IMR-90 (cell line): ENCODE measurements around the gene SDS. TPM values are rescaled to one million over a fixed set of nuclear protein-coding genes. Genes with fewer than 3 reads are reported as not detected.

Source experiments
- ATAC-seq: fragments of 200-7000 bp; cut with Tn5 transposase; 2 replicates; pipeline ENCODE4 v1.9.1; 2020; ENCODE audit warnings: low read depth, mild to moderate bottlenecking, moderate library complexity
- BruUV-seq: library from RNA; stranded (reverse); fragments of 400-500 nt; replicated peaks from 2 replicates; lab custom pipeline; 2021; lab: Mats Ljungman, UMichigan
- CTCF ChIA-PET: fragments of 300-600 bp; formaldehyde crosslinking; extraction: SDS; loops from one replicate; lab custom pipeline; 2021; ENCODE audit warnings: antibody characterized with exemption; lab: Yijun Ruan, JAX
- POLR2A ChIA-PET: fragments of 300-600 bp; sonication (Branson Sonifier 250); formaldehyde crosslinking; loops from one replicate; lab custom pipeline; 2022; ENCODE audit warnings: antibody characterized with exemption; ENCODE audit not compliant: unreplicated experiment; lab: Charles Lee
- DNase-seq: peaks from one replicate; pipeline ENCODE4 v3.0.0; 2013
- H2AFZ ChIP-seq: replicated peaks from 2 replicates; pipeline ENCODE3; 2013; ENCODE audit warnings: low read length, mild to moderate bottlenecking; ENCODE audit not compliant: poor library complexity
- H2AK5ac ChIP-seq: 2 replicates; pipeline ENCODE4 v1.6.1; 2013; ENCODE audit warnings: low read depth, low read length, inconsistent platforms
- H2AK9ac ChIP-seq: replicated peaks from 2 replicates; pipeline ENCODE3; 2013; ENCODE audit warnings: mild to moderate bottlenecking, low read depth, low read length, moderate library complexity; ENCODE audit not compliant: poor library complexity
- H2BK120ac ChIP-seq: 2 replicates; pipeline ENCODE4 v1.6.1; 2013; ENCODE audit warnings: low read depth, low read length, inconsistent platforms
- H2BK15ac ChIP-seq: 3 replicates; pipeline ENCODE4 v1.6.1; 2013; ENCODE audit warnings: low read depth, low read length, inconsistent platforms
- H2BK20ac ChIP-seq: 2 replicates; pipeline ENCODE4 v1.6.1; 2013; ENCODE audit warnings: low read depth, mild to moderate bottlenecking, inconsistent platforms, low read length, moderate library complexity
- H2BK5ac ChIP-seq: 2 replicates; pipeline ENCODE4 v1.6.1; 2013; ENCODE audit warnings: mild to moderate bottlenecking, low read depth, low read length, inconsistent platforms; ENCODE audit not compliant: poor library complexity, severe bottlenecking
- H3K14ac ChIP-seq: replicated peaks from 2 replicates; pipeline ENCODE4 v1.6.1; 2013; ENCODE audit warnings: low read depth, low read length, inconsistent platforms
- H3K18ac ChIP-seq: 2 replicates; pipeline ENCODE4 v1.6.1; 2013; ENCODE audit warnings: low read depth, low read length, control low read depth
- H3K23ac ChIP-seq: 2 replicates; pipeline ENCODE4 v1.6.1; 2013; ENCODE audit warnings: low read depth, low read length, inconsistent platforms
- H3K27ac ChIP-seq: 2 replicates; pipeline ENCODE4 v1.5.1; 2013; ENCODE audit warnings: mild to moderate bottlenecking, control low read depth, low read length; ENCODE audit not compliant: insufficient read depth
- H3K27me3 ChIP-seq: 2 replicates; pipeline ENCODE4 v1.6.1; 2013; ENCODE audit warnings: low read length; ENCODE audit not compliant: control insufficient read depth, insufficient read depth
- H3K36me3 ChIP-seq: 2 replicates; pipeline ENCODE4 v1.6.1; 2013; ENCODE audit warnings: low read length, mixed read lengths; ENCODE audit not compliant: control insufficient read depth, insufficient read depth
- H3K4ac ChIP-seq: 2 replicates; pipeline ENCODE4 v1.6.1; 2013; ENCODE audit warnings: low read depth, low read length, inconsistent platforms
- H3K4me1 ChIP-seq: 2 replicates; pipeline ENCODE4 v1.6.1; 2013; ENCODE audit warnings: low read length, mixed read lengths; ENCODE audit not compliant: control insufficient read depth, insufficient read depth
- H3K4me2 ChIP-seq: 2 replicates; pipeline ENCODE4 v1.6.1; 2013; ENCODE audit warnings: low read depth, mild to moderate bottlenecking, control low read depth, low read length, moderate library complexity
- H3K4me3 ChIP-seq: 2 replicates; pipeline ENCODE4 v1.5.1; 2013; ENCODE audit warnings: low read depth, mild to moderate bottlenecking, control low read depth, low read length, moderate library complexity; ENCODE audit not compliant: insufficient read depth
- H3K56ac ChIP-seq: 2 replicates; pipeline ENCODE4 v1.6.1; 2013; ENCODE audit warnings: low read length, inconsistent platforms; ENCODE audit not compliant: insufficient read depth; ENCODE audit errors: extremely low read depth
- H3K79me1 ChIP-seq, 2 experiments: 2 replicates each; pipeline ENCODE4 v1.6.1; 2013; ENCODE audit warnings: low read length in 2 of 2, inconsistent platforms in 1 of 2, low read depth in 1 of 2
- H3K9ac ChIP-seq: 2 replicates; pipeline ENCODE4 v1.6.1; 2013; ENCODE audit warnings: low read depth, low read length, control low read depth
- H3K9me1 ChIP-seq: 2 replicates; pipeline ENCODE4 v1.6.1; 2013; ENCODE audit warnings: low read length, inconsistent platforms; ENCODE audit not compliant: insufficient read depth
- H3K9me3 ChIP-seq: 2 replicates; pipeline ENCODE4 v1.6.1; 2013; ENCODE audit warnings: low read length; ENCODE audit not compliant: control insufficient read depth, insufficient read depth
- H4K20me1 ChIP-seq: 2 replicates; pipeline ENCODE4 v1.6.1; 2013; ENCODE audit warnings: low read length, inconsistent platforms; ENCODE audit not compliant: insufficient read depth
- H4K5ac ChIP-seq: 2 replicates; pipeline ENCODE4 v1.6.1; 2013; ENCODE audit warnings: mild to moderate bottlenecking, low read depth, low read length, control low read depth
- H4K8ac ChIP-seq, 2 experiments: 2 replicates each; pipeline ENCODE4 v1.6.1; 2013; ENCODE audit warnings: low read depth in 2 of 2, low read length in 2 of 2, control low read depth in 1 of 2, inconsistent platforms in 1 of 2
- H4K91ac ChIP-seq: 2 replicates; pipeline ENCODE4 v1.6.1; 2013; ENCODE audit warnings: low read depth, low read length, inconsistent platforms; ENCODE audit not compliant: insufficient read depth
- CEBPB ChIP-seq: IDR thresholded peaks from 2 replicates; pipeline ENCODE4 v1.6.1; 2012; ENCODE audit warnings: low read depth, low read length, improper control_type of control experiment
- CTCF ChIP-seq: conservative IDR thresholded peaks from 2 replicates; pipeline ENCODE4 v1.5.1; 2012; ENCODE audit warnings: mild to moderate bottlenecking, low read depth, low read length, improper control_type of control experiment
- POLR2A ChIP-seq: IDR thresholded peaks from 2 replicates; pipeline ENCODE4 v1.6.1; 2012; ENCODE audit warnings: mild to moderate bottlenecking, low read depth, low read length
- WGBS, 2 experiments: methylation state at CpG; one replicate each; pipeline versions ENCODE4 v1.1.5 to v1.1.7; 2013; ENCODE audit warnings: missing lambda C conversion rate in 2 of 2; ENCODE audit not compliant: insufficient read length in 1 of 2; ENCODE audit errors: extremely low coverage in 2 of 2; 5-methylcytosine and 5-hydroxymethylcytosine counted together
- dilution Hi-C: fragments of 300-500 bp; cut with HindIII; formaldehyde crosslinking; loops from one replicate; pipeline ENCODE4 v1.14.3; 2018; ENCODE audit warnings: low sequenced_read_pairs; ENCODE audit not compliant: unreplicated experiment
- in situ Hi-C: fragments of 300-500 bp; cut with MboI; formaldehyde crosslinking; loops from 3 replicates; pipeline ENCODE4 v1.14.3; 2019; ENCODE audit warnings: low sequenced_read_pairs, inconsistent platforms, mixed read lengths
- intact Hi-C: fragments of 100-400 bp; cut with micrococcal nuclease; formaldehyde crosslinking; loops from 2 replicates; pipeline ENCODE4 v1.10.0; 2022
- polyA plus RNA-seq, 3 experiments: library from polyadenylated mRNA; depleted of rRNA; stranded (reverse); fragments of >200 nt; gene quantifications; 2 replicates each; pipeline ENCODE4 v1.2.3, GENCODE V29; 2012; ENCODE audit warnings: low replicate concordance in 1 of 3
- total RNA-seq: library from RNA; depleted of rRNA; stranded (reverse); fragments of >200 nt; gene quantifications from 2 replicates; pipeline ENCODE4 v1.2.3, GENCODE V29; 2012

The SDS gene
- total and polyA plus RNA-seq, 2 of the 4 experiments (the other 2 are of a cell fraction), result not detected

- in situ Hi-C loops (no loop called here), dilution Hi-C loops (no loop called here), intact Hi-C loops (no loop called here)
- H2AK9ac ChIP-seq, result no peak overlapping the region
- no peak overlapping the region for H3K4me2 ChIP-seq
- H2AK5ac ChIP-seq, result no peak overlapping the region
- no peak for TF ChIP-seq POLR2A
- no peak for TF ChIP-seq CEBPB
- no peak for TF ChIP-seq CTCF
- no peak overlapping the region for H3K56ac ChIP-seq
- no peak overlapping the region for H3K14ac ChIP-seq
- no peak overlapping the region for H2AFZ ChIP-seq
- no CpG with 5 or more reads among the region's 9 CpGs for WGBS, 2 experiments
- no peak overlapping the region for H4K8ac ChIP-seq
- H3K36me3 ChIP-seq, result no peaks in the 10 kb centered on the region
- no peak overlapping the region for H2BK20ac ChIP-seq
- no peak overlapping the region for H2BK15ac ChIP-seq
- H4K91ac ChIP-seq, result no peak overlapping the region
- DNase-seq (no peak), ATAC-seq (no peak)
- no peak overlapping the region for H3K23ac ChIP-seq
- no TSS peak for BruUV-seq
- no peak overlapping the region for H3K18ac ChIP-seq
- no peak overlapping the region for H3K4ac ChIP-seq
- POLR2A ChIA-PET, result no interaction called here
- no peaks in the 10 kb centered on the region for H3K9me1 ChIP-seq
- no peaks in the 10 kb centered on the region for H3K4me1 ChIP-seq
- H4K20me1 ChIP-seq, result no peaks in the 10 kb centered on the region
- H3K27ac ChIP-seq, result no peak overlapping the region
- H2BK120ac ChIP-seq, result no peak overlapping the region
- CTCF ChIA-PET, result no interaction called here
- H3K27me3 ChIP-seq, result peaks cover 5% of the 10 kb centered on the region; the same call in 1 of the 2 replicates
- no peak overlapping the region for H3K4me3 ChIP-seq
- H3K9me3 ChIP-seq, result no peaks in the 10 kb centered on the region
- H3K79me1 ChIP-seq, result no peaks in the 10 kb centered on the region
- H2BK5ac ChIP-seq, result no peak overlapping the region
- no peak overlapping the region for H3K9ac ChIP-seq
- H4K5ac ChIP-seq, result no peak overlapping the region
These were observed 5.9 kb upstream of the SDS start for GRCh38 chr12:113409462-113410124.
